ENCODE measurements around the gene MMS22L.

GRCh38 chr6:97094376-97094775 lies 188.6 kb downstream of the MMS22L start:
- TF ChIP-seq POLR2A (IDR thresholded peaks at IDR 0.05): no peak
- TF ChIP-seq CTCF (IDR thresholded peaks at IDR 0.05): no peak

All from heart left ventricle (tissue), 13 donors.